A549 (cell line): Measurements from ENCODE around the gene UST. TPM values are rescaled to one million over a fixed set of nuclear protein-coding genes. Genes with fewer than 3 reads are reported as not detected.

Experiments used
- ATAC-seq, 2 experiments: fragments of 200-7000 bp in 1 of 2; fragments of >200 bp in 1 of 2; cut with Nextera tagmentation in 1 of 2; cut with Tn5 transposase in 1 of 2; 3 replicates each; pipeline versions ENCODE4 v1.8.0 to v1.9.1; 2018 to 2020; ENCODE audit warnings: mild to moderate bottlenecking in 1 of 2, moderate library complexity in 1 of 2
- CTCF ChIA-PET: fragments of 300-600 bp; sonication (Branson Sonifier 250); formaldehyde crosslinking; extraction: SDS; loops from one replicate; lab custom pipeline; 2021; ENCODE audit warnings: antibody characterized with exemption, inconsistent platforms; lab: Yijun Ruan, JAX
- POLR2A ChIA-PET: fragments of 350-600 bp; formaldehyde crosslinking; extraction: SDS; loops from one replicate; lab custom pipeline; 2021; ENCODE audit warnings: antibody characterized with exemption, inconsistent platforms; lab: Yijun Ruan, JAX
- DNase-seq, 2 experiments: peaks; one replicate each; pipeline versions ENCODE4 v3.0.0 to v3.0.0-alpha.2; 2011 to 2016; ENCODE audit warnings: low read depth in 1 of 2, low spot score in 1 of 2
- FAIRE-seq: peaks from 2 replicates; lab custom pipeline; 2011; peaks lifted over from hg19 to GRCh38; lab: Jason Lieb, UNC
- H3K27ac ChIP-seq, 2 experiments: fragments of >200 bp; sonication (Bioruptor Twin); formaldehyde crosslinking; 3 replicates each; pipeline ENCODE4 v1.5.1; 2016 to 2017
- H3K4me1 ChIP-seq: fragments of >200 bp; sonication (Bioruptor Twin); formaldehyde crosslinking; 3 replicates; pipeline ENCODE4 v1.6.1; 2016
- H3K4me2 ChIP-seq: fragments of >200 bp; sonication (Bioruptor Twin); formaldehyde crosslinking; 3 replicates; pipeline ENCODE4 v1.6.1; 2016
- H3K4me3 ChIP-seq: fragments of >200 bp; sonication (Bioruptor Twin); formaldehyde crosslinking; 3 replicates; pipeline ENCODE4 v1.5.1; 2016
- H3K9me3 ChIP-seq: fragments of >200 bp; sonication (Bioruptor Twin); formaldehyde crosslinking; 3 replicates; pipeline ENCODE4 v1.6.1; 2016
- CBX2 ChIP-seq: fragments of 200-600 bp; sonication (generic); IDR thresholded peaks from 2 replicates; pipeline ENCODE4 v1.6.1; 2016; ENCODE audit warnings: low read depth, mild to moderate bottlenecking, borderline replicate concordance
- CEBPB ChIP-seq, 2 experiments: fragments of >200 bp in 1 of 2; sonication (Bioruptor Twin) in 1 of 2; formaldehyde crosslinking in 1 of 2; IDR thresholded peaks; 2 replicates each; pipeline ENCODE4 v1.6.1; 2012 to 2016
- CHD2 ChIP-seq: fragments of 150-350 bp; IDR thresholded peaks from 2 replicates; pipeline ENCODE4 v1.6.1; 2014; ENCODE audit warnings: low read length; ENCODE audit not compliant: partially characterized antibody
- CHD4 ChIP-seq: fragments of 200-600 bp; sonication (generic); IDR thresholded peaks from 2 replicates; pipeline ENCODE4 v1.6.1; 2016; ENCODE audit warnings: antibody characterized with exemption, mild to moderate bottlenecking, borderline replicate concordance
- EHMT2 ChIP-seq: fragments of 200-600 bp; sonication (generic); IDR thresholded peaks from 2 replicates; pipeline ENCODE4 v1.6.1; 2016; ENCODE audit warnings: antibody characterized with exemption, low read depth, mild to moderate bottlenecking, moderate library complexity
- FOSB ChIP-seq: fragments of 250-450 bp; sonication (Bioruptor Pico); IDR thresholded peaks from 2 replicates; pipeline ENCODE4 v1.5.0; 2020; ENCODE audit warnings: mild to moderate bottlenecking, moderate library complexity
- FOSL2 ChIP-seq, 2 experiments: fragments of 450-650 bp in 1 of 2; fragments of >200 bp in 1 of 2; sonication (Bioruptor Twin) in 1 of 2; formaldehyde crosslinking; IDR thresholded peaks; 2 replicates each; pipeline versions ENCODE4 v1.5.0 to v1.6.1; 2016 to 2020; ENCODE audit warnings: mild to moderate bottlenecking in 1 of 2, moderate library complexity in 1 of 2
- FOXS1 ChIP-seq: fragments of 250-450 bp; sonication (Bioruptor Pico); IDR thresholded peaks from 2 replicates; pipeline ENCODE4 v1.5.0; 2020; ENCODE audit warnings: mild to moderate bottlenecking, moderate library complexity
- GATA3 ChIP-seq: IDR thresholded peaks from 2 replicates; pipeline ENCODE4 v1.6.1; 2012; ENCODE audit warnings: borderline replicate concordance
- HES2 ChIP-seq: fragments of >200 bp; sonication (Bioruptor Twin); formaldehyde crosslinking; IDR thresholded peaks from 2 replicates; pipeline ENCODE4 v1.6.1; 2016
- HEYL ChIP-seq: fragments of 250-450 bp; sonication (Bioruptor Pico); IDR thresholded peaks from 2 replicates; pipeline ENCODE4 v1.8.0; 2021; ENCODE audit warnings: mild to moderate bottlenecking, moderate library complexity
- HOXA7 ChIP-seq: fragments of 250-450 bp; sonication (Bioruptor Pico); IDR thresholded peaks from 2 replicates; pipeline ENCODE4 v1.5.0; 2020; ENCODE audit warnings: mild to moderate bottlenecking, moderate library complexity
- KDM5A ChIP-seq: fragments of 200-600 bp; sonication (generic); IDR thresholded peaks from 2 replicates; pipeline ENCODE4 v1.6.1; 2016; ENCODE audit warnings: antibody characterized with exemption, mild to moderate bottlenecking
- MAFK ChIP-seq: fragments of 450-650 bp; IDR thresholded peaks from 2 replicates; pipeline ENCODE4 v1.6.1; 2014; ENCODE audit not compliant: partially characterized antibody
- MAZ ChIP-seq: fragments of 150-350 bp; IDR thresholded peaks from 2 replicates; pipeline ENCODE4 v1.6.1; 2014; ENCODE audit warnings: antibody characterized with exemption, low read depth, low read length, borderline replicate concordance
- MYC ChIP-seq: IDR thresholded peaks from 2 replicates; pipeline ENCODE4 v1.6.1; 2012; ENCODE audit warnings: mild to moderate bottlenecking, inconsistent platforms, low read length, improper control_type of control experiment, borderline replicate concordance
- NPAS2 ChIP-seq: fragments of 250-450 bp; sonication (Bioruptor Pico); IDR thresholded peaks from 2 replicates; pipeline ENCODE4 v1.8.0; 2022; ENCODE audit warnings: mild to moderate bottlenecking, moderate library complexity, borderline replicate concordance
- NR3C1 ChIP-seq: fragments of >200 bp; sonication (Bioruptor Twin); formaldehyde crosslinking; IDR thresholded peaks from 3 replicates; pipeline ENCODE4 v1.6.1; 2017
- RAD21 ChIP-seq, 2 experiments: fragments of >200 bp in 1 of 2; sonication (Bioruptor Twin) in 1 of 2; formaldehyde crosslinking in 1 of 2; IDR thresholded peaks in 1 of 2; conservative IDR thresholded peaks in 1 of 2; 2 replicates in 1 of 2; 3 replicates in 1 of 2; pipeline ENCODE4 v1.6.1; 2012 to 2018; ENCODE audit warnings: inconsistent platforms in 1 of 2
- RCOR1 ChIP-seq: fragments of 150-350 bp; IDR thresholded peaks from 2 replicates; pipeline ENCODE4 v1.6.1; 2014; ENCODE audit warnings: antibody characterized with exemption, low read length, low read depth
- ZFP36 ChIP-seq: fragments of 450-650 bp; IDR thresholded peaks from 2 replicates; pipeline ENCODE4 v1.6.1; 2014; ENCODE audit warnings: borderline replicate concordance; ENCODE audit not compliant: partially characterized antibody
- ZNF302 ChIP-seq: fragments of 250-450 bp; sonication (Bioruptor Pico); IDR thresholded peaks from 2 replicates; pipeline ENCODE4 v1.9.0; 2021; ENCODE audit warnings: inconsistent platforms, mild to moderate bottlenecking, moderate library complexity
- WGBS: methylation state at CpG from one replicate; pipeline ENCODE4 v1.1.6; 2017; ENCODE audit errors: missing lambda C conversion rate; 5-methylcytosine and 5-hydroxymethylcytosine counted together
- polyA plus RNA-seq, 4 experiments: library from polyadenylated mRNA; depleted of rRNA in 3 of 4; stranded (reverse); fragments of >200 nt; fragmentation: RNase III in 1 of 4; extraction: RNeasy Plus Mini Kit Qiagen cat#74134 plus additional on column Dnase treatment in 1 of 4; gene quantifications; 2 replicates in 3 of 4; 3 replicates in 1 of 4; pipeline ENCODE4 v1.2.3, GENCODE V29; 2011 to 2017
- TF ChIP-seq, protein P1 (sequence below): IDR thresholded peaks from 2 replicates; pipeline ENCODE4 v1.6.1; 2012
- TF ChIP-seq, protein P2 (sequence below): fragments of 150-350 bp; IDR thresholded peaks from 2 replicates; pipeline ENCODE4 v1.6.1; 2014; ENCODE audit warnings: low read depth, mild to moderate bottlenecking, low read length
- TF ChIP-seq, protein P3 (sequence below): IDR thresholded peaks from 2 replicates; pipeline ENCODE4 v1.6.1; 2012; ENCODE audit warnings: low read depth, borderline replicate concordance
- TF ChIP-seq, protein P4 (sequence below): fragments of 250-450 bp; sonication (Bioruptor Pico); IDR thresholded peaks from 2 replicates; pipeline ENCODE4 v1.5.0; 2020; ENCODE audit warnings: low read depth, mild to moderate bottlenecking, moderate library complexity
- TF ChIP-seq, protein P5 (sequence below): IDR thresholded peaks from 2 replicates; pipeline ENCODE4 v1.6.1; 2012

UST gene
- polyA plus RNA-seq, 2 of the 4 experiments (the other 2 are of a cell fraction): 0.54 to 1.7 TPM

DNA sequence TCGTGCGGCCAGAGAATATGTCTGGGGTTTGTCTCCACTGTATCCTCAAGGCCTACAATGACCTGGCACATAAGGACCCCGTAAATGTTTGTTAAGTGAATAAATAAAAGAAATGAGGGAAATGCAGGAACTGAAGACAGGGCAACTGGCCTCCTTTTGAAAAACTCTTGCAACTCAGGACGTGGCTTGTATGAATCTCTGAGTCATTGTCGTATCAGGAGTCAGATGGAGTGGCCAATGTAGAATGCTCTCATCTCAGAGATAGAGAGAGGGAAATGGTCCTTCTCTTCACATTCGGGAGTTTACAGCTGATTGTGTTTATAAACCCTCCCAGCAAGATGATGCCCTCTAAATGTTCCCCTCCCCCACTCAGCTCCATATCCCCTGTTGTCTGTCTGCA lies 57.1 kb downstream of the UST start:
- 56% methylated on average over 6 of the region's 6 CpGs for WGBS
- POLR2A ChIA-PET: no interaction called here

GRCh38 chr6:148805777-148806176 lies 58.9 kb downstream of the UST start:
- CTCF ChIA-PET: interaction anchor here (0.7 kb wide), 1 partner anchor 989 kb away, joined by 3 read pairs; no protein-coding TSS in a partner anchor
- no peak for FAIRE-seq

More for the DNA sequence above, 57.1 kb downstream of the UST start:
- no peak for DNase-seq
- no peak for FAIRE-seq
- CTCF ChIA-PET: no interaction called here
- H3K4me3 ChIP-seq: no peak overlapping the region
- no peaks in the 10 kb centered on the region for H3K4me1 ChIP-seq
- TF ChIP-seq RCOR1 (no peak), HES2 (no peak), FOSB (CRISPR knock-in tag) (no peak), CHD4 (no peak), NPAS2 (CRISPR knock-in tag) (no peak), HEYL (no peak), RAD21 (conservative IDR thresholded peaks at IDR 0.05 in 1 of 2, IDR thresholded peaks at IDR 0.05 in 1 of 2) (no peak), CEBPB (IDR thresholded peaks at IDR 0.05) (no peak), MAFK (no peak), MAZ (no peak), HOXA7 (CRISPR knock-in tag) (no peak), ZFP36 (no peak)
- TF ChIP-seq, protein P1, sequence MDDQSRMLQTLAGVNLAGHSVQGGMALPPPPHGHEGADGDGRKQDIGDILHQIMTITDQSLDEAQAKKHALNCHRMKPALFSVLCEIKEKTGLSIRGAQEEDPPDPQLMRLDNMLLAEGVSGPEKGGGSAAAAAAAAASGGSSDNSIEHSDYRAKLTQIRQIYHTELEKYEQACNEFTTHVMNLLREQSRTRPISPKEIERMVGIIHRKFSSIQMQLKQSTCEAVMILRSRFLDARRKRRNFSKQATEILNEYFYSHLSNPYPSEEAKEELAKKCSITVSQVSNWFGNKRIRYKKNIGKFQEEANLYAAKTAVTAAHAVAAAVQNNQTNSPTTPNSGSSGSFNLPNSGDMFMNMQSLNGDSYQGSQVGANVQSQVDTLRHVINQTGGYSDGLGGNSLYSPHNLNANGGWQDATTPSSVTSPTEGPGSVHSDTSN: no peak
- TF ChIP-seq, protein P2, sequence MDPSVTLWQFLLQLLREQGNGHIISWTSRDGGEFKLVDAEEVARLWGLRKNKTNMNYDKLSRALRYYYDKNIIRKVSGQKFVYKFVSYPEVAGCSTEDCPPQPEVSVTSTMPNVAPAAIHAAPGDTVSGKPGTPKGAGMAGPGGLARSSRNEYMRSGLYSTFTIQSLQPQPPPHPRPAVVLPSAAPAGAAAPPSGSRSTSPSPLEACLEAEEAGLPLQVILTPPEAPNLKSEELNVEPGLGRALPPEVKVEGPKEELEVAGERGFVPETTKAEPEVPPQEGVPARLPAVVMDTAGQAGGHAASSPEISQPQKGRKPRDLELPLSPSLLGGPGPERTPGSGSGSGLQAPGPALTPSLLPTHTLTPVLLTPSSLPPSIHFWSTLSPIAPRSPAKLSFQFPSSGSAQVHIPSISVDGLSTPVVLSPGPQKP: no peak
- H3K27ac ChIP-seq: no peak overlapping the region
- H3K9me3 ChIP-seq: no peaks in the 10 kb centered on the region
- H3K4me2 ChIP-seq: no peak overlapping the region
- ATAC-seq: no peak

GRCh38 chr6:148807784-148808183 lies 61.0 kb downstream of the UST start:
- no peak for FAIRE-seq
- ChIA-PET POLR2A (no interaction called here), CTCF (no interaction called here)
- H3K4me3 ChIP-seq: no peak overlapping the region
- no peaks in the 10 kb centered on the region for H3K9me3 ChIP-seq
- H3K4me2 ChIP-seq: no peak overlapping the region
- 60% methylated on average over 7 of the region's 7 CpGs for WGBS
- no peak overlapping the region for H3K27ac ChIP-seq
- ATAC-seq: no peak
- DNase-seq: no peak
- TF ChIP-seq RAD21 (conservative IDR thresholded peaks at IDR 0.05 in 1 of 2, IDR thresholded peaks at IDR 0.05 in 1 of 2) (no peak), MYC (no peak), CHD2 (no peak), KDM5A (no peak), FOSL2 (IDR thresholded peaks at IDR 0.05) (no peak), FOSL2 (CRISPR knock-in tag; IDR thresholded peaks at IDR 0.05) (no peak), EHMT2 (no peak), CEBPB (IDR thresholded peaks at IDR 0.05) (no peak), GATA3 (no peak), CBX2 (no peak), NR3C1 (no peak), ZFP36 (no peak)
- TF ChIP-seq, protein P3, sequence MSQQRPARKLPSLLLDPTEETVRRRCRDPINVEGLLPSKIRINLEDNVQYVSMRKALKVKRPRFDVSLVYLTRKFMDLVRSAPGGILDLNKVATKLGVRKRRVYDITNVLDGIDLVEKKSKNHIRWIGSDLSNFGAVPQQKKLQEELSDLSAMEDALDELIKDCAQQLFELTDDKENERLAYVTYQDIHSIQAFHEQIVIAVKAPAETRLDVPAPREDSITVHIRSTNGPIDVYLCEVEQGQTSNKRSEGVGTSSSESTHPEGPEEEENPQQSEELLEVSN: no peak
- H3K4me1 ChIP-seq: no peaks in the 10 kb centered on the region

More at GRCh38 chr6:148805777-148806176, 58.9 kb downstream of the UST start:
- Histone ChIP-seq H3K4me1 (no peaks in the 10 kb centered on the region), H3K4me3 (no peak overlapping the region), H3K9me3 (no peaks in the 10 kb centered on the region), H3K4me2 (no peak overlapping the region), H3K27ac (no peak overlapping the region)
- no peak for DNase-seq
- POLR2A ChIA-PET: no interaction called here
- no peak for ATAC-seq
- 59% methylated on average over 4 of the region's 4 CpGs for WGBS
- TF ChIP-seq GATA3 (no peak), ZNF302 (CRISPR knock-in tag) (no peak), FOSL2 (IDR thresholded peaks at IDR 0.05) (no peak), FOSL2 (CRISPR knock-in tag; IDR thresholded peaks at IDR 0.05) (no peak), FOXS1 (CRISPR knock-in tag) (no peak), CEBPB (IDR thresholded peaks at IDR 0.05) (no peak)
- TF ChIP-seq, protein P4, sequence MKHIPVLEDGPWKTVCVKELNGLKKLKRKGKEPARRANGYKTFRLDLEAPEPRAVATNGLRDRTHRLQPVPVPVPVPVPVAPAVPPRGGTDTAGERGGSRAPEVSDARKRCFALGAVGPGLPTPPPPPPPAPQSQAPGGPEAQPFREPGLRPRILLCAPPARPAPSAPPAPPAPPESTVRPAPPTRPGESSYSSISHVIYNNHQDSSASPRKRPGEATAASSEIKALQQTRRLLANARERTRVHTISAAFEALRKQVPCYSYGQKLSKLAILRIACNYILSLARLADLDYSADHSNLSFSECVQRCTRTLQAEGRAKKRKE: no peak
- TF ChIP-seq, protein P5, sequence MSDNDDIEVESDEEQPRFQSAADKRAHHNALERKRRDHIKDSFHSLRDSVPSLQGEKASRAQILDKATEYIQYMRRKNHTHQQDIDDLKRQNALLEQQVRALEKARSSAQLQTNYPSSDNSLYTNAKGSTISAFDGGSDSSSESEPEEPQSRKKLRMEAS: no peak
